ENCODE results near the gene PHACTR1. TPM values are rescaled to one million over a fixed set of nuclear protein-coding genes. Genes with fewer than 3 reads are reported as not detected.

Gene PHACTR1
- total RNA-seq, 6 experiments from 2014 or later = 0.20 to 3.5 (median 0.93) TPM

- ATAC-seq (no peak), DNase-seq (no peak)
- no peak overlapping the region for H3K4me3 ChIP-seq
- 58% methylated on average over 2 of the region's 2 CpGs for WGBS (ENCODE audit: insufficient coverage, low coverage, low lambda C conversion rate, missing lambda C conversion rate)
- H3K27ac ChIP-seq = no peak overlapping the region
- no peaks in the 10 kb centered on the region for H3K4me1 ChIP-seq
- no peaks in the 10 kb centered on the region for H3K36me3 ChIP-seq
- TF ChIP-seq CTCF (IDR thresholded peaks at IDR 0.05) (no peak), POLR2A (IDR thresholded peaks at IDR 0.05) (no peak)
- no peaks in the 10 kb centered on the region for H3K27me3 ChIP-seq
- no peaks in the 10 kb centered on the region for H3K9me3 ChIP-seq
- intact Hi-C loops (cut with DNase I) = no loop called here
Measured at GRCh38 chr6:13216236-13217014, 499.9 kb downstream of the PHACTR1 start.

- Histone ChIP-seq H3K9me3 (no peaks in the 10 kb centered on the region), H3K27ac (no peak overlapping the region), H3K4me1 (no peaks in the 10 kb centered on the region), H3K27me3 (no peaks in the 10 kb centered on the region), H3K36me3 (no peaks in the 10 kb centered on the region), H3K4me3 (no peak overlapping the region)
- WGBS (ENCODE audit: insufficient coverage, low coverage, low lambda C conversion rate, missing lambda C conversion rate) = 49% methylated on average over 4 of the region's 4 CpGs
- no peak for DNase-seq
- ATAC-seq = no peak
- intact Hi-C loops (cut with DNase I) = no loop called here
- TF ChIP-seq POLR2A (IDR thresholded peaks at IDR 0.05) (no peak), CTCF (IDR thresholded peaks at IDR 0.05) (no peak)
Measured at GRCh38 chr6:13217206-13217905, 500.8 kb downstream of the PHACTR1 start.

GRCh38 chr6:13220266-13220665 is 503.7 kb downstream of the PHACTR1 start:
- intact Hi-C loops (cut with DNase I) = no loop called here
- TF ChIP-seq CTCF (IDR thresholded peaks at IDR 0.05) (no peak), POLR2A (IDR thresholded peaks at IDR 0.05) (no peak)
- WGBS (ENCODE audit: insufficient coverage, low coverage, low lambda C conversion rate, missing lambda C conversion rate) = 70% methylated on average over 2 of the region's 3 CpGs
- no peaks in the 10 kb centered on the region for H3K9me3 ChIP-seq
- no peaks in the 10 kb centered on the region for H3K36me3 ChIP-seq
- no peaks in the 10 kb centered on the region for H3K27me3 ChIP-seq
- ATAC-seq = no peak
- no peak for DNase-seq
- no peaks in the 10 kb centered on the region for H3K4me1 ChIP-seq
- no peak overlapping the region for H3K27ac ChIP-seq
- no peak overlapping the region for H3K4me3 ChIP-seq

GRCh38 chr6:13222048-13222447 is 505.5 kb downstream of the PHACTR1 start:
- Histone ChIP-seq H3K36me3 (no peaks in the 10 kb centered on the region), H3K27me3 (no peaks in the 10 kb centered on the region), H3K27ac (no peak overlapping the region), H3K4me1 (no peaks in the 10 kb centered on the region), H3K4me3 (no peak overlapping the region), H3K9me3 (no peaks in the 10 kb centered on the region)
- DNase-seq (no peak), ATAC-seq (no peak)
- no peak for TF ChIP-seq CTCF (IDR thresholded peaks at IDR 0.05)
- no peak for TF ChIP-seq POLR2A (IDR thresholded peaks at IDR 0.05)
- WGBS (ENCODE audit: insufficient coverage, low coverage, low lambda C conversion rate, missing lambda C conversion rate) = 74% methylated on average over 4 of the region's 4 CpGs
- intact Hi-C loops (cut with DNase I) = no loop called here
